GM12878 (cell line): ENCODE data around the gene TMEM176B.

Source experiments
- CREM ChIP-seq: IDR thresholded peaks from 2 replicates; pipeline ENCODE4 v1.6.1; 2014; ENCODE audit warnings: antibody characterized with exemption, low read depth
- LARP7 ChIP-seq: fragments of 450-650 bp; IDR thresholded peaks from 2 replicates; pipeline ENCODE4 v1.6.1; 2017; ENCODE audit warnings: mild to moderate bottlenecking
- NFYB ChIP-seq: IDR thresholded peaks from 2 replicates; pipeline ENCODE4 v1.6.1; 2011; ENCODE audit warnings: low read depth, mild to moderate bottlenecking, low read length, improper control_type of control experiment, moderate library complexity; ENCODE audit not compliant: insufficient read depth
- SRF ChIP-seq, 2 experiments: IDR thresholded peaks; 2 replicates each; pipeline ENCODE4 v1.6.1; 2011; ENCODE audit warnings: low read depth in 2 of 2, low read length in 2 of 2, mild to moderate bottlenecking in 1 of 2, moderate library complexity in 1 of 2
- TF ChIP-seq, protein P1 (sequence below): IDR thresholded peaks from 2 replicates; pipeline ENCODE4 v1.6.1; 2011; ENCODE audit warnings: mild to moderate bottlenecking, low read depth, low read length, moderate library complexity; ENCODE audit not compliant: insufficient replicate concordance

DNA sequence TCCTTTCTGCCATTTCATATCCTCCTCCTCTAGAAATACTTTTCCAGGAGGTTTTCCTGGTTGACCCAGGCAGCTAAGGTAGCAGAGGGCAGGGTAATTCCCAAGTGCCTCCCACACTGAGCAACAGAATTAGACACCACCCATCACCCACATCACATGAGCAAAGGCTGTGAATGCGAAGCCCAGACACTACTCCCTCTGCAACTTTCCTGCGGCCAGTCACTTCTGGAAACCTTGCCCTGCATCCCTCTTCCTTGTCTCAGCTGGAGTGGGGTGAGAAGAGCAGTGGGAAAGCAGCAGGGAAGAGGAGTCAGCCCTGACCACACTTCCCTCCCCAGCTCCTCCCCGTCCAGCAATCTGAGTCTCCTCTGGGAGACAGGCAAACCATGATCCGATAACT, 15.2 kb downstream of the TMEM176B start:
- TF ChIP-seq LARP7 (no peak), SRF (IDR thresholded peaks at IDR 0.05; ENCODE audit: low read depth in 2 of 2, low read length in 2 of 2) (no peak), CREM (no peak), NFYB (no peak)
- TF ChIP-seq, protein P1, sequence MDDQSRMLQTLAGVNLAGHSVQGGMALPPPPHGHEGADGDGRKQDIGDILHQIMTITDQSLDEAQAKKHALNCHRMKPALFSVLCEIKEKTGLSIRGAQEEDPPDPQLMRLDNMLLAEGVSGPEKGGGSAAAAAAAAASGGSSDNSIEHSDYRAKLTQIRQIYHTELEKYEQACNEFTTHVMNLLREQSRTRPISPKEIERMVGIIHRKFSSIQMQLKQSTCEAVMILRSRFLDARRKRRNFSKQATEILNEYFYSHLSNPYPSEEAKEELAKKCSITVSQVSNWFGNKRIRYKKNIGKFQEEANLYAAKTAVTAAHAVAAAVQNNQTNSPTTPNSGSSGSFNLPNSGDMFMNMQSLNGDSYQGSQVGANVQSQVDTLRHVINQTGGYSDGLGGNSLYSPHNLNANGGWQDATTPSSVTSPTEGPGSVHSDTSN, result no peak
